MM.1S (cell line): Measurements from ENCODE around the gene MARCHF6.

Source experiments
- DNase-seq: peaks from one replicate; pipeline ENCODE4 v3.0.0-alpha.2; 2015
- H2AFZ ChIP-seq: fragments of 300-600 bp; sonication (generic); 2 replicates; pipeline ENCODE4 v1.6.0; 2016; ENCODE audit warnings: antibody characterized with exemption, low read length
- H3F3A ChIP-seq: fragments of 300-600 bp; sonication (generic); 2 replicates; pipeline ENCODE4 v1.6.1; 2016; ENCODE audit warnings: mild to moderate bottlenecking, antibody characterized with exemption, low read length, moderate library complexity, mixed read lengths; ENCODE audit not compliant: insufficient read depth
- H3K27ac ChIP-seq: fragments of 300-600 bp; sonication (generic); 2 replicates; pipeline ENCODE4 v1.5.1; 2016; ENCODE audit warnings: mild to moderate bottlenecking, low read length
- H3K27me3 ChIP-seq: fragments of 300-600 bp; sonication (generic); replicated peaks from 2 replicates; pipeline ENCODE4 v1.6.0; 2016; ENCODE audit warnings: low read length; ENCODE audit not compliant: insufficient read depth
- H3K36me3 ChIP-seq: fragments of 300-600 bp; sonication (generic); replicated peaks from 2 replicates; pipeline ENCODE4 v1.6.1; 2016; ENCODE audit warnings: mild to moderate bottlenecking, low read length, mixed read lengths; ENCODE audit not compliant: insufficient read depth
- H3K4me1 ChIP-seq: fragments of 300-600 bp; sonication (generic); 2 replicates; pipeline ENCODE4 v1.6.1; 2016; ENCODE audit warnings: low read length, mixed read lengths
- H3K4me2 ChIP-seq: fragments of 300-600 bp; sonication (generic); 2 replicates; pipeline ENCODE4 v1.6.0; 2016; ENCODE audit warnings: low read depth, low read length
- H3K4me3 ChIP-seq: fragments of 300-600 bp; sonication (generic); 2 replicates; pipeline ENCODE4 v1.5.1; 2016; ENCODE audit warnings: low read length, mixed read lengths
- H3K79me2 ChIP-seq: fragments of 300-600 bp; sonication (generic); 2 replicates; pipeline ENCODE4 v1.6.1; 2016; ENCODE audit warnings: mixed run types, low read length, mixed read lengths
- H3K9ac ChIP-seq: fragments of 300-600 bp; sonication (generic); 2 replicates; pipeline ENCODE4 v1.6.1; 2016; ENCODE audit warnings: low read length, mixed read lengths
- H3K9me2 ChIP-seq: fragments of 300-600 bp; sonication (generic); replicated peaks from 2 replicates; pipeline ENCODE4 v1.6.1; 2016; ENCODE audit warnings: mild to moderate bottlenecking, low read length, mixed read lengths; ENCODE audit not compliant: insufficient read depth
- H3K9me3 ChIP-seq: fragments of 300-600 bp; sonication (generic); replicated peaks from 2 replicates; pipeline ENCODE4 v1.6.1; 2016; ENCODE audit warnings: mild to moderate bottlenecking, low read length, mixed read lengths; ENCODE audit not compliant: insufficient read depth
- H4K20me1 ChIP-seq: fragments of 300-600 bp; sonication (generic); 2 replicates; pipeline ENCODE4 v1.6.1; 2016; ENCODE audit warnings: mild to moderate bottlenecking, low read length, moderate library complexity, mixed read lengths; ENCODE audit not compliant: insufficient read depth
- CTCF ChIP-seq: fragments of 300-600 bp; sonication (generic); IDR thresholded peaks from 2 replicates; pipeline ENCODE4 v1.5.1; 2016; ENCODE audit warnings: antibody characterized with exemption, low read length, mixed read lengths
- EZH2 ChIP-seq: fragments of 300-600 bp; sonication (generic); optimal IDR thresholded peaks from 2 replicates; pipeline ENCODE3; 2017; ENCODE audit warnings: low read depth, mild to moderate bottlenecking, antibody characterized with exemption, low read length, mixed read lengths
- EZH2phosphoT487 ChIP-seq: fragments of 300-600 bp; sonication (generic); IDR thresholded peaks from 2 replicates; pipeline ENCODE4 v1.6.1; 2018; ENCODE audit warnings: antibody characterized with exemption, low read length

Gene MARCHF6

GRCh38 chr5:10330511-10331230 is 22.8 kb upstream of the MARCHF6 start:
- Histone ChIP-seq H3K4me1 (no peaks in the 10 kb centered on the region), H3K9ac (no peak overlapping the region), H3K4me3 (no peak overlapping the region), H3K27me3 (no peaks in the 10 kb centered on the region), H3K4me2 (no peak overlapping the region), H3K27ac (no peak overlapping the region), H3K9me2 (no peaks in the 10 kb centered on the region), H3K9me3 (no peaks in the 10 kb centered on the region), H4K20me1 (no peaks in the 10 kb centered on the region), H3K79me2 (no peaks in the 10 kb centered on the region), H3K36me3 (no peaks in the 10 kb centered on the region), H3F3A (no peaks in the 10 kb centered on the region), H2AFZ (no peak overlapping the region)
- DNase-seq: no peak
- no peak for TF ChIP-seq EZH2phosphoT487
- no peak for TF ChIP-seq EZH2
- no peak for TF ChIP-seq CTCF

- H3K79me2 ChIP-seq: no peaks in the 10 kb centered on the region
- no peaks in the 10 kb centered on the region for H3K9me3 ChIP-seq
- no peaks in the 10 kb centered on the region for H3F3A ChIP-seq
- no peaks in the 10 kb centered on the region for H3K9me2 ChIP-seq
- H3K27ac ChIP-seq: no peak overlapping the region
- no peak for TF ChIP-seq EZH2
- no peak for TF ChIP-seq EZH2phosphoT487
- no peak for TF ChIP-seq CTCF
- H3K27me3 ChIP-seq: no peaks in the 10 kb centered on the region
- no peak for DNase-seq
- no peak overlapping the region for H3K4me2 ChIP-seq
- no peaks in the 10 kb centered on the region for H3K36me3 ChIP-seq
- no peak overlapping the region for H3K4me3 ChIP-seq
- no peak overlapping the region for H3K9ac ChIP-seq
- no peaks in the 10 kb centered on the region for H3K4me1 ChIP-seq
- no peaks in the 10 kb centered on the region for H4K20me1 ChIP-seq
- no peak overlapping the region for H2AFZ ChIP-seq
Measured at GRCh38 chr5:10331341-10331796, 22.1 kb upstream of the MARCHF6 start.

- Histone ChIP-seq H3K36me3 (no peaks in the 10 kb centered on the region), H3K4me2 (no peak overlapping the region), H4K20me1 (no peaks in the 10 kb centered on the region), H3K9ac (no peak overlapping the region), H3K4me1 (no peaks in the 10 kb centered on the region), H2AFZ (no peak overlapping the region), H3F3A (no peaks in the 10 kb centered on the region), H3K9me3 (no peaks in the 10 kb centered on the region), H3K9me2 (no peaks in the 10 kb centered on the region), H3K27me3 (no peaks in the 10 kb centered on the region), H3K4me3 (no peak overlapping the region), H3K27ac (no peak overlapping the region), H3K79me2 (no peaks in the 10 kb centered on the region)
- no peak for DNase-seq
- no peak for TF ChIP-seq CTCF
- TF ChIP-seq EZH2phosphoT487: no peak
Measured at GRCh38 chr5:10332301-10332700, 21.2 kb upstream of the MARCHF6 start.
